ENCODE measurements around the gene LHFPL4. TPM values are rescaled to one million over a fixed set of nuclear protein-coding genes. Genes with fewer than 3 reads are reported as not detected.

The LHFPL4 gene
- total RNA-seq, 4 donors from 2014 or later: under 0.01 TPM; not detected in 3

- H3K4me3 ChIP-seq: no peak overlapping the region
- H3K9me3 ChIP-seq: no peaks in the 10 kb centered on the region
- no peaks in the 10 kb centered on the region for H3K4me1 ChIP-seq
- TF ChIP-seq EP300 (IDR thresholded peaks at IDR 0.05) (no peak), POLR2A (IDR thresholded peaks at IDR 0.05) (no peak), CTCF (IDR thresholded peaks at IDR 0.05) (no peak)
- H3K27ac ChIP-seq: no peak overlapping the region
- peaks cover 0 to 31% of the 10 kb centered on the region in 2 donors for H3K27me3 ChIP-seq
- no peaks in the 10 kb centered on the region for H3K36me3 ChIP-seq
- DNase-seq (ENCODE audit: low spot score in 2 of 2): no peak
- 65 to 74% methylated on average over 7 of the region's 7 CpGs for WGBS, 2 donors
Observed at GRCh38 chr3:9512456-9513045, 41.1 kb downstream of the LHFPL4 start.

GRCh38 chr3:9508781-9509180 lies 44.8 kb downstream of the LHFPL4 start:
- no peak overlapping the region for H3K27ac ChIP-seq
- H3K27me3 ChIP-seq: peaks cover 0 to 31% of the 10 kb centered on the region in 2 donors
- no peak for TF ChIP-seq EP300 (IDR thresholded peaks at IDR 0.05)
- TF ChIP-seq CTCF (IDR thresholded peaks at IDR 0.05): no peak
- no peak for TF ChIP-seq POLR2A (IDR thresholded peaks at IDR 0.05)
- WGBS, 2 donors: 13 to 14% methylated on average over 23 to 25 of the region's 25 CpGs
- no peaks in the 10 kb centered on the region for H3K9me3 ChIP-seq
- H3K4me3 ChIP-seq: no peak overlapping the region
- H3K36me3 ChIP-seq: no peaks in the 10 kb centered on the region
- H3K4me1 ChIP-seq: no peaks in the 10 kb centered on the region
- DNase-seq (ENCODE audit: low spot score in 2 of 2): no peak

GRCh38 chr3:9507586-9508578 lies 45.7 kb downstream of the LHFPL4 start:
- 59 to 62% methylated on average over 14 of the region's 14 CpGs for WGBS, 2 donors
- Histone ChIP-seq H3K9me3 (no peaks in the 10 kb centered on the region), H3K36me3 (no peaks in the 10 kb centered on the region), H3K4me3 (no peak overlapping the region), H3K27me3 (peaks cover 0 to 31% of the 10 kb centered on the region in 2 donors), H3K27ac (no peak overlapping the region), H3K4me1 (no peaks in the 10 kb centered on the region)
- TF ChIP-seq POLR2A (IDR thresholded peaks at IDR 0.05) (no peak), EP300 (IDR thresholded peaks at IDR 0.05) (no peak), CTCF (IDR thresholded peaks at IDR 0.05) (no peak)
- DNase-seq (ENCODE audit: low spot score in 2 of 2): no peak

GRCh38 chr3:9503283-9503682 lies 50.3 kb downstream of the LHFPL4 start:
- TF ChIP-seq CTCF (IDR thresholded peaks at IDR 0.05): peak; percentile 69 to 88 (median 73)
- TF ChIP-seq EP300 (IDR thresholded peaks at IDR 0.05): no peak
- no peak for TF ChIP-seq POLR2A (IDR thresholded peaks at IDR 0.05)
- peaks cover 0 to 14% (median 5%) of the 10 kb centered on the region in 4 donors for H3K4me1 ChIP-seq
- H3K9me3 ChIP-seq: no peaks in the 10 kb centered on the region
- H3K36me3 ChIP-seq: no peaks in the 10 kb centered on the region
- no peak overlapping the region for H3K4me3 ChIP-seq
- DNase-seq (ENCODE audit: low spot score in 2 of 2): peak; percentile 49 to 80
- 0 to 5% methylated on average over 2 to 4 of the region's 4 CpGs for WGBS, 2 donors
- peaks cover 0 to 32% of the 10 kb centered on the region in 2 donors for H3K27me3 ChIP-seq
- no peak overlapping the region for H3K27ac ChIP-seq

- H3K4me3 ChIP-seq: no peak overlapping the region
- no peak for TF ChIP-seq EP300 (IDR thresholded peaks at IDR 0.05)
- no peak for TF ChIP-seq POLR2A (IDR thresholded peaks at IDR 0.05)
- TF ChIP-seq CTCF (IDR thresholded peaks at IDR 0.05): no peak
- 61 to 74% methylated on average over 6 of the region's 6 CpGs for WGBS, 2 donors
- H3K27ac ChIP-seq: no peak overlapping the region
- H3K4me1 ChIP-seq: peaks cover 0 to 14% (median 5%) of the 10 kb centered on the region in 4 donors
- peaks cover 0 to 25% of the 10 kb centered on the region in 2 donors for H3K27me3 ChIP-seq
- no peaks in the 10 kb centered on the region for H3K36me3 ChIP-seq
- H3K9me3 ChIP-seq: no peaks in the 10 kb centered on the region
- DNase-seq (ENCODE audit: low spot score in 2 of 2): no peak
Observed at GRCh38 chr3:9501226-9501625, 52.4 kb downstream of the LHFPL4 start.
